Stimulated activated CD8-positive, alpha-beta memory T cell treated with anti-CD3 and anti-CD28 coated beads, Interleukin-15, amount 100 ng/mL, for 1 hour (primary cell): ENCODE measurements around the gene FRAS1.
"Not testable (repeated sequence)": the region's sequence is repeated elsewhere in the genome, so short reads cannot be mapped to it uniquely, and the experiment has no call there.

Source experiments
- DNase-seq: peaks from one replicate; pipeline ENCODE4 v3.0.0-alpha.2; 2020; ENCODE audit warnings: low read depth

FRAS1 gene

DNA sequence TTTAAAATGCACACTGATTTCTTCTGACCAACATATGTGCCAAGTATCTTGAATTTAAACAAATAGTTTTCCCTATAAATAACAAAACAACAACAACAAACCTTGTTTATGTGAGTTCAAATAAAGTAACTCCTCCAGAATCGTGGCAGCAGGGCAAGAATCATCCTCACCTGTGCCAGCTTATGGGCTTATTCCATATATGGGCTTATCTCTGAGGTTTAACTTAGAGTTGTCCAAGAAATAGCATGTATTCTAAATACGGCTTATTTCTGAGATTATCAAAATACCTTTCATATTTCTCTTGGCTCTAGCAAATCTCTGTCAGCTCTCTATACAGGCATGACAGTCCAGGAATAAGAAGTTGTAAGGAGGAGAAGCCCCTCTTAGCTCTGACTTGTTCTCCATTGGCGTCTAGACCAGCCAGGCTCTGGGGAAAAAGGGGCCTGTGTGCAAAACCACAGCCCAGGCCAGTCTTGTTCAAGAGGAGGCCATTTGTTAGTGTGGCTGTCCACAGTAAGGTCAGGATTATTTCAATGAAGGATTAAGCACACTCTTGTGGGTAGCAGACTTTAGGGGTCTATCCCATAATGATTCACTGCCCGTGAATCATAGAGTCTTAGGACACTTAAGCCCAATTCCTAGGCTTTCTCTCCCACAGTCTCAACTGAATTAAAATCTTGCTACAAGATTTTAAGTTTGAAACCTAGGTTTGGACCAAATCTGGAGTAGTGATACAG is 63.2 kb downstream of the FRAS1 start:
- no peak for DNase-seq

DNA sequence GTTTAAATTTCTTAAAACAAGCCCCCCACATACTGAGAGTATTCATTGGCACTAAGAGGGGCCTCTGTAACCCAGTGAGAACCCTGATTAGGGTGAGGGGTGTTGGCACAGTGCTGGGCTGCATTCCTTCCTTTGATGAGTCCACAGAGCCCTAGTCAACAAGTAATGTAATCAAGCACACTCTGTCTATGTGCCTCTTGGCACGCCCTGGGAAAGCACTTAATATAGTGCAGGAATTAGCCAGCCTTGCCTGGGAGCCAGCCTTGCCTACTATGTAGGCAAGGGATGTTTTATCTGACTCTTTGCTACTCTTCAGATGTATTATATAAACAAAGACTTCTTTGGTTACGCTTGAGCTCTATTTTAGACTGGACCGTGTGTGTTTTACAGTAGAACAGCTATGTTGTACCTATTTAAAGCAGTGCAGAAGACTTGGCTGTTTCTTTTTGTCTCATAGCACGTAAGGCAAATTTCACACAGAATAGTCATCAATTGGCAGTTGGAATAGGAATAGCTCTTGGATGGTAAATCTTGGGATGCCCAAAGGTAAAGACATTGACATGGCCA is 64.3 kb downstream of the FRAS1 start:
- no peak for DNase-seq

DNA sequence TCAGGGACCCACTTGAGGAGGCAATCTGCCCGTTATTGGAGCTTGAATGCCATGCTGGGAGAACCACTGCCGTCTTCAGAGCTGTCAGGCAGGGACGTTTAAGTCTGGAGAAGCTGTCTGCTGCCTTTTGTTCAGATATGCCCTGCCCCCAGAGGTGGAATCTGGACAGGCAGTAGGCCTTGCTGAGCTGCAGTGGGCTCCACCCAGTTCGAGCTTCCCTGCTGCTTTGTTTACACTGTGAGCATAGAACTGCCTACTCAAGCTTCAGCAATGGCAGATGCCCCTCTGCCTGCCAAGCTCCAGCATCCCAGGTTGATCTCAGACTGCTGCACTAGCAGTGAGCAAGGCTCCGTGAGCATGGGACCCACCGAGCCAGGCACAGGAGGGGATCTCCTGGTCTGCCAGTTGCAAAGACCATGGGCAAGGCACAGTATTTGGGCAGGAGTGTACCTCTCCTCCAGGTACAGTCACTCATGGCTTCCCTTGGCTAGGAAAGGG is 68.8 kb downstream of the FRAS1 start:
- not testable (repeated sequence) for DNase-seq

DNA sequence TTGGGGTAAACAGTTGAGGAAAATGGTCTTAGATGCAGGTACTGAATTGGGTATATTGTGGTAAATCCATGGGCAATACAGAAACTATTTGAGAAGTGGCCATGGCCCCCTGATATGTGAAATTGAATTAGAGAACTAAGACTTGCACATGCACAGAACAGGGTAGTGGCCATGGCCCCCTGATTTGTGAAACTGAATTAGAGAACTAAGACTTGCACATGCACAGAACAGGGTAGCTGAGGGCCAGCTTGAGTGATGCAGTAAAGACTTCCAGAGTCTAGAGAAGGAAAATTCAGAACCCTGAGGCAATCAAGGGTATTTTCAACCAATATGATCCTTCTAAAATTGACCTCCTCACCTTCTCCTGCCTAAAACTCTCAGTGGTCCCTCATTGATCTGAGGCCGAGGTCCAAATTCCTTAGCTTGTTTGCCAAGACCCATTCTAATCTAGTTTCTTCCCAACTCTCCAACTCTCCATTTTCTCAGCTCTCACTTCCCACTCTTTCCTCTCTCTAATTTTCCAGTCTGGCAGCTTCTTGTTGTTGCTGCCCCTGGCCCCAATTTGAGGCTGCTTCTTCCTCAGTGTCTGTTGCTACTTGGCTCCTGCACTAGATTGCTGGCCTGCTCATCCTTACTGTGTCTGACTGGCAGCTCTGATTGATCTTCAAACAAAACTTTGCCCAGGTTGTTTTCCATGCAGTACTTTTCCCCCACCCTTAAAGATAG is 72.4 kb downstream of the FRAS1 start:
- no peak for DNase-seq

DNA sequence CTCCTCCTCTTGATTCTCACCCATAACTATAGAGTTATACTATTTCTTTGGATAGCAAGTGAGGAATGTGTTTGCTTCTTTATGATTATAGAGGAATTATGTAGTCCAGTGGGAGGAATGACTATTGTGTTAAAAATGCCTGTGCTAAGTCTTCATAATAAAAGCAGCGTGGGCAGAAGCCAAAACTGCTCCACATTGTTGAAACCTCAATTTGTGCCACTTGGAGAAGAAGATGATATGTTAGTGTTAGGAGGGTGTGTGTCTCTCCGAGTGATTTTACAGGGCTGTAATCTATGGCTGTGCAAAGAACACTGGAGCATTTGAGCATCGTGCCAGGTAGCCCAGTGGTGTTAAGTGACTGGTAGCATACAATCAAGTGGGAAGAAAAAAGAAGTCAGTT is 74.3 kb downstream of the FRAS1 start:
- DNase-seq = no peak

DNA sequence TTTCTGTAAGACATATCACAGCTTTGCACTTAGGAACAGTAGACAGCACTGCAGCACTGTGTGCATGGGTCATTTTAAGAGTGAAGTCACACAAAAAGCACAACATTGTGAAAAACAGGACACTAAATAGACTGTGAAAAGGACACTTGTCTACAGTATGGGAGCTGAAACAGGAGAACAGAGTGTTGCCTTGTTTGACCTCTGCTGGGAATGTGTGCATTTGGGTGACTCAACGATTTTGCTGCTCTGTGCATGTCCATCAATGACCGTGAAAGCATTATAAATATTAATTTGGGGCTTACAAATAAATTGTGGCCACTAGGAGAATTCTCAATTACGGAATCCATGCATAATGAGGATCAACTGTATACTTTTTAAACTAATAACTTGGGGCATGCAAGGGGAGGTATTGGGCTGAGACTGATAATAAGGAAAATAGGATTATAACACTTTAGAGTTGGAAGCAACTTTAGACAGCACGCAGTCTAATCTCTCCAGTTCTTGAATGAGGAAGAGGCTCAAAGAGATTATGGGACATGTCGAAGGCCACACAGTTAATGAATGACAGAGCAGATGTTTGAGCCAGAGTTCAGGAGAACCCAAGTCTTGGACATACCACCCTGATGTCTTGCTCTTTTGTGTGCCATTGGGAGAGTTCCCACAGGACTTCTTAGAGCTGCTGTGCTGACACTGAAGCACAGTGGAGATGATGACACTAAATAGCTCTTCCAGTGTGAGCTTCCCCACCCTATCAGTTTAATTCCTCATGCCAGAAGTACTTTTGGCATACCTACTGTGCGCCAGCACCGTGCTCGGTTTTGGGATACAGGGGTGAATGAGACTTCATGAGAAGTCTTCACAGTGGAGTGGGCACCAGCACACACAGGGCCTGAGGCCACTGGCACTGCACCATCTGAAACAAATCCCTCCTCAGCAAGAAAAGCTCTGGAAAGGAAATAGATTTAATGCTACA is 79.3 kb downstream of the FRAS1 start:
- no peak for DNase-seq

DNA sequence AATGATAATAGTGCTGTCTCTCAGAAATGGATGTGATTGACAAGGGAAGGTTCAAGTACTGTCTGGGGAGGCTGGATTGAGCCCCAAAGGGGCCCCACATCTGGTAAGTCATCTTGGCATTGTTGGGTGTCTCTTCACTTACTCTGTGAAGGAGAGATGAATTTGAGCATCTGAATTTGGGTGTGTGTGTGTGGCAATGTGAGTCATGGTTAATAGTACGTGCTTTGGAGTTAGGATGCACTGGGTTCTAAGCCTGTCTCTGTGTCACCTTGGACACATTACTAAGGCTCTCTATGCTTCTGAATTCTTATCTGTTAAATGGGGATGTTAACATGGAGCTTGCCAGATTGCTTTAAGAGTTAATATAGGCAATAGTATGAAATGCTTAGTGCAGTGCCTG is 80.4 kb downstream of the FRAS1 start:
- no peak for DNase-seq

DNA sequence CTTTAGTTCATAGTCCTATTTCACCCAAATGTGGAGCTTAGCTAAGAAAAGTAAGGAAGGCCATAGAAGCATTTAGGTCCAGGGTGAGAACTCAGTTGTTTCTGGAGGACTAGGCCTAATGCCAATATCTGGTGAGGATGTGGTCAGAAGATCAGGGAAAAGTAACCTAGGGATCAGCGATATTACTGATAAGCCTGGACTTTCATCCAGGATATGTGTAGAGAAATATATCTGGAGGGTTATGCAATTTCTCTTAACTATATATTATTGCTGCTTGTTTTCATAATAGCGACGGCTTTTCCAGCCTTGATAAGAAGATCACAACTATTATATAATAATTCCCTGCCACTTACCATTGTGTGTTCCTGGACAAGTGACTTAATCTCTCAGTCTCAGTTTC is 81.1 kb downstream of the FRAS1 start:
- no peak for DNase-seq

DNA sequence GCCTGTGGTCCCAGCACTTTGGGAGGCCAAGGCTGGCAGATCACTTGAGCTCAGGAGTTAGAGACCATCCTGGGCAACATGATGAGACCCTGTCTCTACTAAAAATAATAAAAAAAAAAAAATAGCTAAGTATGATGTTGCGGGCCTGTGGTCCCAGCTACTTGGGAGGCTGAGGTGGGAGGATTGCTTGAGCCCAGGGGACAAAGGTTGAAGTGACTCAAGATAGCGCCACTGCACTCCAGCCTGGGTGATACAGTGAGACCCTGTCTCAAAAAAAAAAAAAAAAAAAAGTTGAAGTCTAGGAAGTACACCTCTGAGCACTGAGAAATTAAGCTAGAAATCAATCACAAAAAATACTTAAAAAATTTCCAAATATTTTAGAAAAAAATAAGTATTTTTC is 86.5 kb downstream of the FRAS1 start:
- no peak for DNase-seq

DNA sequence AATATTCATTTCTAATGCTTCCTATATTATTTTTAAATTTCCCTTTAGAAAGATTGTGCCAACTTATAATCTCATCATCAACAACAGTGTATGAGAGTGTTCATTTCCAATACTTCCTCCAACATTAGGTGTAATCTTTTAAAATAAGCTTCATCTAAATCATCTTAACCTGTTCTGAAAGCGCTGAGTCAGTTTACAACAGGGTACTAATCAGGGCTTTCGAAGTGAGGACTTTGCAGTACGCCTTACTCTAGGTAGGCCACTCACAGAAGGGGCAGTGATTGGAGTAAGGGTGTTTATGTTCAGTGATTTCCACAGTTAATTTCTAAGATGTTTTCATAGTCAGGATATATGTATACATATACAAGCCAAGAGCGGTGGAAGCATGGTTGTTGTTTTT is 87.9 kb downstream of the FRAS1 start:
- no peak for DNase-seq

DNA sequence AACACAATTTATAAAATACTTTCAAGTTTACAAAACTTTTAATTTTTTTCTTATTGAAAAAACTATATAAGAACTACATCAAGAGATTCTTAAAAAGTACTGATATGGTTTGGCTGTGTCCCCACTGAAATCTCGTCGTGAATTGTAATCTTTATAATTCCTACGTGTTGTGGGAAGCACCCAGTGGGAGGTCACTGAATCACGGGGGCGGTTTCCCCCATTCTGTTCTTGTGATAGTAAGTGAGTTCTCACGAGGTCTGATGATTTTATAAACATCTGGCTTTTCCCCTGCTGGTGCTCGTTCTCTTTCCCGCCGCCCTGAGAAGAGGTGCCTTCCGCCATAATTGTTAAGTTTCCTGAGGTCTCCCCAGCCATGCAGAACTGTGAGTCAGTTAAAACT is 88.5 kb downstream of the FRAS1 start:
- no peak for DNase-seq

DNA sequence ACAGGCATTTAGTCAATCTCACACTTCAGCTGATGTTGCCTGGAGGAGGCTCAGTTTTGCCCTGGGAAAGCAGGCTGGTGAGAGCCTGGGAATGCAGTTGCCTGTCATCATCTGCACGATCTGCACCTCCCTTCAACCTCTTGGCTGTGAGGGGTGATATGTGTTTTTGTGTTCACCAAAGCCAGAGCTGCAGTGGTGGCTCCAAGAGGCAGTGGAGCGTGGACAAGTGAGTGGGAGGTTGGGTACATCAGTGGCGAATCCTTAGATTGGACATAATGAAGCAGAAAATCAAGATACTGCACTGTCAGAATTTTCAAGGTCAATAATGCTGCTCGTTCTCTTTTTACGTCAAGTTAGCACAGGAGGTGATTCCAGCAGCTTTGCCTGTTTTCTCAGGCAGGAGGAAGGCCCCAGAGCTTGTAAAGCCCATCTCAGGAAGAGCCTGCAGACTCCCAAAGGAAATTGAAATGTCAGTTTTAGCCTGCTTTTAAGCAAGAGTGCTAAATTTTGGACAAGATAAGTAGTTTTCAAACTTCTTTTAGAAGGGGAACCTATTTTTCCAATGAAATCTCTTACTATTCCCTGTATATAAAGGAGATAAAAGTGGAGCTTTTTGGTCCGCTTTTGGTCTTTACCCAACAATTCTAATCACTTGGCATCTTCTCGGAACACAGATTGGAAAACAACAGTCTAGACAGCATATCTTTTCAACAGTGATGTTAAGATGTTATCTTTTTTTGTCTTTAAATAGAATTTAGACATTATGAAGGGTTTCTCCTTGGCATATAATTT is 92.8 kb downstream of the FRAS1 start:
- no peak for DNase-seq

DNA sequence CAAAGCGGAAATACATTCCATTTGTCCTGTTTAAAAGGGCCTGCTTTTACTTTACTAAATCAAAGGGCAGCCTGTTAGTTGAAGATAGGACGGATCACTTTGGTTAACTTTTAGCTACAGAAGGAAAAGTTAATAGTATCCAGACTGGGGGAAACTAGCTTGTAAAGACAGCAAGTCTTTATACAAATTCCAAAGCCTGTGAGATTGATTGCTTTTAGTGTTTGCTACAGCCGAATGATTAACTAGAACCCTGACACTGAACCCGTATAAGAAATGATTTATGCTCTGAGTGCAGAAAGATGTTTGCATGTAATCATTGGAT is 93.4 kb downstream of the FRAS1 start:
- DNase-seq = no peak

DNA sequence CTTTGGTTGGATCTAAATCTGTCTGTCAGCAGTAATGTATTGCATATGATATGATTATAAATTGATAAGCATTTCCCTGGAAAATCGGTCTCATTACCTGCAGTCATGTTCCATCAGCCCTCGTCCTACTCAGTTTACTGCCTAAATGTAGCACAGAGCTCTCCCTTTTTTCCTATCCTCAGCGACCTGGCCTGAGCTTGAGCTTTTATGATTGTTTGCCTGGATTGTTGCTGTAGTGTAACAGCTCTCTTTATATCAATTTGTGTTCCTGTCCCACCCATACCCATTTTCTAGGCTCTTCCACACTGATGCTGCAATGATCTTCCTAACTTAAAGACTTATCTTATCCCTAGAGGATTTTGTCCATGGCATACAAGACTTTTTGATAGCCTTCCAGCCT is 95.7 kb downstream of the FRAS1 start:
- DNase-seq = no peak

DNA sequence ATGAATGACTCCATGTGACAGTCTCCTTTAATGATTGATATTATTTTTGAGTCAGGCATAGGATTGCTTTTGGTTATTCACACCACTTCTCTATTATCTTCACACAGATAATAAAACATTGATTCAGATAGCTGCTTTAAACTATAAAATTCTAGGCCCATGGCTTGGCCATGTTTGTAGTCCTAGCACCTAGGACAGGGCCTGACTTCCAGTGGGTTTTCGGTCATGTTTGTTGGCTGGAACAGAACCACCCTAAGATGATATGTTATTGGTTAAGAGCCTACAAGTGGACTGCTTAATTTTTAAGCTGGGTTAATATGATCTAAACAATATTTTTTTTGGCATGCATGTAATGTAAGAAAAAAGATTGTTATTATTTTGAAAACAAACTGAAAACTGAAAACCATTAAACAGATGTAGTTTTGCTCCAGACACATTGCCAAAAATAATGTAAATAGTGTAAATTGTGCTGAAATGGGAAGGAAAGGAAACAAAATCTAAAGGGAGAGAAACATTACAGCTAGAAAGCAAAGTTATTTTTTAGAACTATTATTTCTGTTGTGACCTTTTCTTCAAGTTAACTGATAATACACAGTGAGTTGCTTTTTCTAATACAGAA is 98.0 kb downstream of the FRAS1 start:
- no peak for DNase-seq

DNA sequence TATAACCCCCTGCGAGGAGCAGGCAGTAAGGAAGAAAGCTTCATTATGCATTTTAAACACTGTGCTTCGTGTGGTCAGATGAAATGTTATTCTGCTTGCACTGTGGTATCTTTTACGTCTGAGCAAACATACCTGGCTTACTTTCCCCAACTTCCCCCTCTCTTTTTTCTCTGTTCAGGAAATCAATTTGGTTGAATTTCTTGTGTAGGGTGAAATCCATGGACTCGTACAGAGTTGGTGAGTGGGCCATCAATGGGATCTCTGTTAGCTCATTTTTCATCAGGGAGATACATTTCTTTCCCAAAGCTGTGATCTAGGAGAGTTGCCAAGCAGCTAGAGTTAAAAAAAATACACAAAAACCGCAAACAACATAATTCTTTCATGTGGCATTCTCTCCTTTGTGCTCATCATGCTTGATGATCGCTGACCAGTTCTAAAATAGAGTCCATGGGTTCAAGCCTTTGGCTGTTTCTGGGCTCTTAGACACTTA is 98.5 kb downstream of the FRAS1 start:
- DNase-seq = no peak

DNA sequence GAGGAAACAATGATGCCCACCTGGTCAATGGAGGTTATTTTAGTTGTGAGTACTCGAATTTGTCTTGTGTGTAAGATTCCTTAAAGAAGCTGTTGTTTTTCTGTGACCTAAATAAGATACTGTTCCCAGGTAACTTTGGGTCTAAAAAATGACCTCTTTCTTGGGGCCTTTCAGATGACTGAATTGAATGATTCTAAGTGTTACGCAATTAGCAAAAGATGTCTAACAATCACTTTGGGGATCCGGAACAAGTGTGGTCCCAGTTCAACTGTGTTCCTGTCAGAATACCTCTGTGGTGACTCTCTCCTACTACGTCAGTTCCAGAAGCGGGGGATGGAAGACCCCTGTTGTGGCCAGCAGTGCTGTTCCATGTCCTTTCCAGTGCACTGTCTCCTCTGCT is 99.4 kb downstream of the FRAS1 start:
- DNase-seq = no peak

DNA sequence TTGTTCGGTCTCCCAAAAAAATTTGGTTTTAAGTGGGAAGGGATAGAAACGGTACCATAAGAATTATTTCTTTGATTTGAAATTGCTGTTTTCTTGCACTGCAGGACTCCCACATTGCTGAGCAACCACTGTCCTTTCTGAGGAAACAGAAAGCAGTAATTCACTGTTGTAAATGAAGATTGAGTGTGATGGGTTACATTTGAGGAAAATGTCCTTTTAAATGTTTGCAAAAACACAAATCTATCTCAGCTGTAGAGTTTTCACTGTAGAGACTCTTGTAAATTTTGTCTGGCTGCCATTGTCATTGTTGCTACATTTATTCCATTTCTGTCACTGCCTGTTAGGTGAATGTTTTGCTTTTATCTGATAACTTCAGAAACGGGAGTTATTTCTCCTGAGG is 105.2 kb downstream of the FRAS1 start:
- no peak for DNase-seq

DNA sequence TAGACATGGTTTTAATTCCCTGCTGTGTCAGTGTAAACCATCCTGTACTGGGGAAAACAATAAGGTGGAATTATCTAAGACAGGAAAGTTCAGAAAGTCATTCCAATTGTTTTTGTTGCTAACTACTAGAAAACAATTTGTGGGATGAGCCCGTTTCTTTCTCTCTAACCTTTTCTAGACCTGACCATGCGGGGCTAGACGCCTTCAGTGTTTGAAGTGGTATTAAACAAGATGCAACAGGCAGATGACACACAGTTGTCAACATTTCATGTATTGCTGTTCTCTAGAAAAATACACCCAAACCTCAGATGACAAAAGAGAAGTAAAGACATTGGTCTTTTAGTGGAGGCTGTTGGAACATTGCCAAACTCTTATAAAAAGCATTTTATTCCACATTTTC is 105.7 kb downstream of the FRAS1 start:
- DNase-seq = no peak

DNA sequence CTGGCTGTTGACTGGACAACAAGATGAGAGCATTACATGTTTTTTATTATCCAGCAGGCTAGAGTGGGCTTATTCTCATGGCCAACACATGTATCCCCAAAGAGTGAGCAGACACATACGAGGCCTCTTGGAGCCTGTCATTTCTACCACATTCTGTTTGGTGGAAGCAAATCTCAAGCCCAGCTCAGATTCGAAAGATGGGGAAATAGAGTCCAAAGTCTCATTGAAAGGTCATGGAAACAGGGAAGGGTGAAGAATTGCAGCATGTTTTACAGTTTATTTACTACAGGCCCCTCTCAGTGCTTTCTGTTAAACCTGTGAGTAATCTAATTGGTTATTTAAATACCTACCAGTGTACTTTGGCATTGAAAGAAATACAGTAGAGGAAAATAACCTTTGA is 108.6 kb downstream of the FRAS1 start:
- no peak for DNase-seq

DNA sequence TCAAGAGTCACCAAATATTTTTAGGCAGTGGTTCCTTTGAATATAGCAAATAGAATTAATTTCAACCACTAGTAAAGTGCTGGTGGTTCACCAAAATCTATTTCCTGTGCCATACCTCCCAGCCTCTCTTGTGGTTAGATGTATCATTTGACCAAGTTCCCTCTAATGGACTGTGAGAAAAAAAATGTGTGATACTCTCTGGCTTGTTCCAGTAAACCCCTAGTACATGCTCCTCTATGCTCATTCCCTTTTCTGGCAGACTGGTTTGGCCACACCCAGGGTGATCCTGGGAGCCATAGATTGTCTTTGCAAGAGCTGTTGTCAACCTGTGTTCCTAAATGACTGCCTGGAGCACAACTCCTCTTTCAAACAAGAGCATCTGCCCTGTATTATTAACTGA is 109.5 kb downstream of the FRAS1 start:
- DNase-seq = no peak
